ENCODE results near the gene CD300C.
"Not testable (repeated sequence)": the region's sequence is repeated elsewhere in the genome, so short reads cannot be mapped to it uniquely, and the experiment has no call there.

Gene CD300C

DNA sequence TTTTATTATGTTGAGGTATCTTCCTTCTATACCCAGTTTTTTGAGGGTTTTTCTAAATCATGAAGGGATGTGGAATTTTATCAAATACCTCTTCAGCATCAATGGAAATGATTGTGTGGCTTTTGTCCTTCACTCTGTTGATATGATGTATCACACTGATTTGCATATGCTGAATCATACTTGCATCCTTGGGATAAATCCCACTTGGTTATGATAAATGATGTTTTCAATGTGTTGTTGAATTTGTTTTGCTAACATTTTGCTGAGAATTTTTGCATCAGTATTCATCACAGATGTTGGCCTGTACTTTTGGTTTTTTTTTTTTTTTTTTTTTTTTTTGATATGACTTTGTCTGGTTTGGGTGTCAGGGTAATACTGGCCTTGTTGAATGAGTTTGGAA is 37.8 kb downstream of the CD300C start:
- no peak for DNase-seq

DNA sequence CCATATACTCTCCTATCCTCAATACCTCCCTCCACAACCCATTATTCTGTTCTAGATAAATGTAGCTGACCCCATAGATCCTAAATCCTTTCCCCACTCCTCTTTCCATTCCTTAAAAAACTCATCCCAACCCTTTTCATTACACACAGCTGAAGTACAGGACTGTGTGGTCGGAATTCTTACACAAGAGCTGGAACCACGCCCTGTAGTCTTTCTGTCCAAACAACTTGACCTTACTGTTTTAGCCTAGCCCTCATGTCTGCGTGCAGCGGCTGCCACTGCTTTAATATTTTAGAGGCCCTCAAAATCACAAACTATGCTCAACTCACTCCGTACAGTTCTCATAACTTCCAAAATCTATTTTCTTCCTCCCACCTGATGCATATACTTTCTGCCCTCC is 42.0 kb downstream of the CD300C start:
- DNase-seq = not testable (repeated sequence)

DNA sequence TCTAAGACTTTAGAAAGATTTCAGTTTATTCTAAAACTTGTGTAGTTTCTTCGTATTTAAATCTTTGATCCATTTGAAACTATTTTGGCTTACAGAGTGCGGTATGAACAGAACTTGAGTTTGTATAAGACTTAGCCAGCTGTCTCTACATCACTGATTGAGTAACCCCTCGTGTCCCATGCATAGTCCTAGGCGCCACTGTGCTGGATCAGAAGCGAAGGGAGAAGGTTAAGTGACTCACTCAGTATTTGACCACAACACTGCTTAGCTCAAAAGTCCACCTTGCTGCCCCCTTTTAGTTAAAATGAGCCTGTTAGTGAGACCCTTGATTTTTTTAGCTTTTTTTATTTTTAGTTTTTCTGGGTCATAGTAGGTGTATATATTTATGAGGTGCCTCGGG is 43.1 kb downstream of the CD300C start:
- DNase-seq = no peak

DNA sequence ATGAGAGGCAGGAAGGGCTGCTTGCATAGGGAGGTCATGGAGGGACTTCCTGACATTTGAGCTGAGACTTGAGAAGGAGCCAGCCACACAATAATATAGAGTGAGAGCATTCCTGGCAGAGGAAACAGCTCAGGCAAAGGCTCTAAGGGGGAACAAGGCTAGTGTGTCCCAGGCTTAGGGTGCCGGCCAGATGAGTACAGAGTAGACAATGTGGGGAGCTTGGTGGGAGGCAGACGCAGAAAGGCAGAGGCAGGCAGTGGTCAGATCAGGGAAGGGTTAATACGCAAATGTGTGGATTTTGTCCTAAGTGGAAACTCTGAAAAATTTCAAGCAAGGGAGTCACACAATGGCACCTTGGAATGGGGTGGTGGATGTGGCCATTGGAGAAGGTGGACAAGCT is 45.9 kb downstream of the CD300C start:
- no peak for DNase-seq

DNA sequence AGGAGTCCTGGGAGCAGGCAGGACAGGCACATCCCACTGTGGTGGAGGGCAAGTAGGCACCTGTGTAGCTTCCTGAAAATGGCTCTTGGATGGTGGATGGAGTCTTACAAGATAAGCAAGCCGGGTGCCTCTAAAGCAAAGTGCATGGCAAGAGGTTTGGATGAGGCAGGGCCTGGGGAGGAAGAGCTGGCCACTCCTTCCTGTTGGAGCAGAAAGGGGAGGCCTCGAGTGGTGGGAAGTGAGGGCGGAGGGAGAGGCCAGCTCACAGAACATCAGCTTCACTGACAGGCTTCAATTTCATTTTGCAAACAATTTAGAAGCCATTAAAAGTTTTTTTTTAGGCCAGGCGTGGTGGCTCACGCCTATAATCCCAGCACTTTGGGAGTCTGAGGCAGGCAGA is 48.4 kb downstream of the CD300C start:
- DNase-seq = no peak

DNA sequence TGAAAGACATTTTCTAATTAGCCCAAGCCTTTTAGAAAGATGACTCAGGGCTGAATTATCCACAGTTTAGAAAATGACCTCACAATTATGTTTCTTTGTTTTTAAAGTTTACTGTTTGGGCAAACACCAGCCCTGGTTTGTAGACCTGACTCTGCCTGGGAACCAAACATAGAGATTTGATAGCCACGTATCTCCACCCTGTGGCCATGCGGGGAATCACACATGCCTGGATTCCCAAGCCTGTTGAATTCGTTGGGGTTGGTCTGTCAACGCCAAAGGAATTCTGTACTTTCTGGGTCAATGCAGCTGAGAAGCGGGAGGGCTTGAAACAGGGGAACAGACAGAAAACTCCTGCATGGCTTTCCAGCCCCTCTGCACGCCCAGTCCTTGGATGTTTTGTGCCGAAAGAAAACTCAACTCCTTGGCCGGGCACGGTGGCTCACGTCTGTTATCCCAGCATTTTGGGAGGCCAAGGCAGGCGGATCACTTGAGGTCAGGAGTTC is 52.5 kb downstream of the CD300C start:
- DNase-seq = peak; percentile 51

DNA sequence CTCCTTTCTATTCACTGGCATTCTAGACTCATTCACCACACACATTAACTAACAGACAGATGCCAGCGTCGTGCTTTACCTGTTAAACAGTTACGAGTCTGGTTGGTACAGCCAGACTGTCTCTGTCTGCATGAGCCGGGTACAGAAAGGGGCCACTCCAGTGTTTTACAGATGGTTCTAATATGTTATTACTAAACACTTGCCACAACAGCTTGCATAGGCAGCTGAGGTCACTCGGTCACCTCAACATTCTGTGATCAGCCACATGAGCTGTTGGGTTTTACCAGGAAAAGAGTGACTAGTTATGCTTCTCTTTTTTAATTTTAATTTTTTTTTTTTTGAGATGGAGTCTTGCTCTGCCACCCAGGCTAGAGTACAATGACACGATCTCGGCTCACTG is 54.3 kb downstream of the CD300C start:
- no peak for DNase-seq
